Measurements from ENCODE around the gene MICAL3. TPM values are rescaled to one million over a fixed set of nuclear protein-coding genes. Genes with fewer than 3 reads are reported as not detected.
"Not testable (repeated sequence)": the region's sequence is repeated elsewhere in the genome, so short reads cannot be mapped to it uniquely, and the experiment has no call there.

MICAL3 gene
- total and polyA plus RNA-seq, 2 experiments from 2014 or later, result 6.1 to 25.1 TPM

- no peak overlapping the region for H3K4me3 ChIP-seq
- no peak overlapping the region for H3K27ac ChIP-seq
- DNase-seq, result no peak
- no peaks in the 10 kb centered on the region for H3K9me2 ChIP-seq (ENCODE audit: insufficient read depth)
- H4K20me1 ChIP-seq (ENCODE audit: insufficient read depth), result no peaks in the 10 kb centered on the region
- WGBS, 2 experiments (ENCODE audit: low coverage in 1 of 2, low lambda C conversion rate in 2 of 2, missing lambda C conversion rate in 2 of 2), result 96 to 100% methylated on average over 2 of the region's 2 CpGs
- peaks cover 33% of the 10 kb centered on the region for H3K4me1 ChIP-seq (ENCODE audit: insufficient read depth)
- no peak overlapping the region for H3K9ac ChIP-seq
- in situ Hi-C loops (cut with MboI), result no loop called here
- no peaks in the 10 kb centered on the region for H3K36me3 ChIP-seq (ENCODE audit: low read depth)
- no peaks in the 10 kb centered on the region for H3K79me2 ChIP-seq (ENCODE audit: insufficient read depth)
- H3K4me2 ChIP-seq (ENCODE audit: unreplicated experiment), result no peak overlapping the region
- H3K27me3 ChIP-seq (replicated peaks; ENCODE audit: insufficient read depth), result no peaks in the 10 kb centered on the region
- no peak overlapping the region for H2AFZ ChIP-seq
- TF ChIP-seq EZH2phosphoT487 (IDR thresholded peaks at IDR 0.05; ENCODE audit: insufficient read depth, low read depth), result no peak
- TF ChIP-seq EZH2 (IDR thresholded peaks at IDR 0.05; ENCODE audit: insufficient read depth, poor library complexity, severe bottlenecking), result no peak
- H3K9me3 ChIP-seq (ENCODE audit: low read depth), result no peaks in the 10 kb centered on the region
- H3F3A ChIP-seq (ENCODE audit: insufficient read depth), result peaks cover 38% of the 10 kb centered on the region
Observed at GRCh38 chr22:18029686-18030267, 5.4 kb upstream of the MICAL3 start.

GRCh38 chr22:18028817-18029527 lies 4.6 kb upstream of the MICAL3 start:
- Histone ChIP-seq H2AFZ (no peak overlapping the region), H3K4me2 (ENCODE audit: unreplicated experiment) (no peak overlapping the region), H3K27me3 (replicated peaks; ENCODE audit: insufficient read depth) (no peaks in the 10 kb centered on the region), H3K9ac (no peak overlapping the region), H4K20me1 (ENCODE audit: insufficient read depth) (no peaks in the 10 kb centered on the region), H3K27ac (no peak overlapping the region), H3K9me2 (ENCODE audit: insufficient read depth) (no peaks in the 10 kb centered on the region), H3K4me3 (no peak overlapping the region), H3K4me1 (ENCODE audit: insufficient read depth) (peaks cover 31% of the 10 kb centered on the region), H3K9me3 (ENCODE audit: low read depth) (no peaks in the 10 kb centered on the region), H3K36me3 (ENCODE audit: low read depth) (no peaks in the 10 kb centered on the region), H3K79me2 (ENCODE audit: insufficient read depth) (no peaks in the 10 kb centered on the region), H3F3A (ENCODE audit: insufficient read depth) (peaks cover 35% of the 10 kb centered on the region)
- in situ Hi-C loops (cut with MboI), result no loop called here
- no peak for DNase-seq
- TF ChIP-seq EZH2phosphoT487 (IDR thresholded peaks at IDR 0.05; ENCODE audit: insufficient read depth, low read depth), result no peak
- TF ChIP-seq EZH2 (IDR thresholded peaks at IDR 0.05; ENCODE audit: insufficient read depth, poor library complexity, severe bottlenecking), result no peak
- WGBS, 2 experiments (ENCODE audit: low coverage in 1 of 2, low lambda C conversion rate in 2 of 2, missing lambda C conversion rate in 2 of 2), result 57 to 80% methylated on average over 3 of the region's 3 CpGs

GRCh38 chr22:18025898-18026297 lies 1.5 kb upstream of the MICAL3 start:
- H3K4me3 ChIP-seq; in situ Hi-C loops (cut with MboI); H3K4me1 ChIP-seq (ENCODE audit: insufficient read depth); H3K79me2 ChIP-seq (ENCODE audit: insufficient read depth); H3K27me3 ChIP-seq (replicated peaks; ENCODE audit: insufficient read depth); H3K9me3 ChIP-seq (ENCODE audit: low read depth); H3K27ac ChIP-seq; H2AFZ ChIP-seq; H3K9me2 ChIP-seq (ENCODE audit: insufficient read depth); H4K20me1 ChIP-seq (ENCODE audit: insufficient read depth); H3K4me2 ChIP-seq (ENCODE audit: unreplicated experiment); H3K36me3 ChIP-seq (ENCODE audit: low read depth); H3K9ac ChIP-seq; DNase-seq: not testable (repeated sequence)
- peaks cover 14% of the 10 kb centered on the region; the same call in 1 of the 2 replicates for H3F3A ChIP-seq (ENCODE audit: insufficient read depth)
- WGBS, 2 experiments (ENCODE audit: low coverage in 1 of 2, low lambda C conversion rate in 2 of 2, missing lambda C conversion rate in 2 of 2), result 75 to 81% methylated on average over 4 of the region's 4 CpGs

GRCh38 chr22:18024956-18025720 lies 777 bp upstream of the MICAL3 start:
- H3K27ac ChIP-seq, result no peak overlapping the region
- no peaks in the 10 kb centered on the region for H3K36me3 ChIP-seq (ENCODE audit: low read depth)
- H3K9ac ChIP-seq, result peak overlapping the region; percentile 81
- peak overlapping the region; percentile 95 for H3K4me2 ChIP-seq (ENCODE audit: unreplicated experiment)
- TF ChIP-seq EZH2 (IDR thresholded peaks at IDR 0.05; ENCODE audit: insufficient read depth, poor library complexity, severe bottlenecking) (no peak), EZH2phosphoT487 (IDR thresholded peaks at IDR 0.05; ENCODE audit: insufficient read depth, low read depth) (no peak)
- H3F3A ChIP-seq (ENCODE audit: insufficient read depth), result peaks cover 10% of the 10 kb centered on the region; the same call in 1 of the 2 replicates
- no peaks in the 10 kb centered on the region for H4K20me1 ChIP-seq (ENCODE audit: insufficient read depth)
- H3K4me1 ChIP-seq (ENCODE audit: insufficient read depth), result peaks cover 10% of the 10 kb centered on the region
- H3K9me3 ChIP-seq (ENCODE audit: low read depth), result no peaks in the 10 kb centered on the region
- H3K9me2 ChIP-seq (ENCODE audit: insufficient read depth), result no peaks in the 10 kb centered on the region
- H3K79me2 ChIP-seq (ENCODE audit: insufficient read depth), result peaks cover 6% of the 10 kb centered on the region; the same call in 1 of the 2 replicates
- no peaks in the 10 kb centered on the region for H3K27me3 ChIP-seq (replicated peaks; ENCODE audit: insufficient read depth)
- in situ Hi-C loops (cut with MboI), result no loop called here
- WGBS, 2 experiments (ENCODE audit: low coverage in 1 of 2, low lambda C conversion rate in 2 of 2, missing lambda C conversion rate in 2 of 2), result 70% methylated on average over 21 of the region's 21 CpGs
- peak overlapping the region; percentile 96 for H2AFZ ChIP-seq
- DNase-seq, result no peak
- peak overlapping the region; percentile 87 for H3K4me3 ChIP-seq

Measured in GM23248 (cell line).